Measurements from ENCODE around the gene OTOGL.

The OTOGL gene

GRCh38 chr12:80230068-80230467, 130.7 kb downstream of the OTOGL start:
- H4K20me1 ChIP-seq (ENCODE audit: insufficient read depth, low read length): no peaks in the 10 kb centered on the region
- no peak overlapping the region for H3K9ac ChIP-seq (ENCODE audit: low read length)
- H3K9me3 ChIP-seq (ENCODE audit: low read length): no peaks in the 10 kb centered on the region
- TF ChIP-seq CTCF (IDR thresholded peaks at IDR 0.05; ENCODE audit: low read length) (no peak), EZH2 (IDR thresholded peaks at IDR 0.05; ENCODE audit: borderline replicate concordance, low read length) (no peak)
- H3K27ac ChIP-seq (ENCODE audit: low read depth, low read length, poor library complexity, severe bottlenecking): no peak overlapping the region
- no peaks in the 10 kb centered on the region for H3K79me2 ChIP-seq (ENCODE audit: insufficient read depth, low read length)
- H2AFZ ChIP-seq (ENCODE audit: low read length): no peak overlapping the region
- no peaks in the 10 kb centered on the region for H3K4me1 ChIP-seq (ENCODE audit: insufficient read depth, low read length, severe bottlenecking)
- H3K36me3 ChIP-seq (ENCODE audit: insufficient read depth, low read length): no peaks in the 10 kb centered on the region
- no peaks in the 10 kb centered on the region for H3F3A ChIP-seq (ENCODE audit: insufficient read depth, low read length)
- no peak overlapping the region for H3K4me2 ChIP-seq (ENCODE audit: low read length)
- H3K4me3 ChIP-seq (ENCODE audit: low read depth, low read length, poor library complexity, severe bottlenecking): no peak overlapping the region
- no peaks in the 10 kb centered on the region for H3K27me3 ChIP-seq (ENCODE audit: insufficient read depth, low read length)
- H3K9me2 ChIP-seq (ENCODE audit: low read depth, low read length): no peaks in the 10 kb centered on the region

- Histone ChIP-seq H3K4me3 (ENCODE audit: low read depth, low read length, poor library complexity, severe bottlenecking) (no peak overlapping the region), H3K79me2 (ENCODE audit: insufficient read depth, low read length) (no peaks in the 10 kb centered on the region), H3K9me3 (ENCODE audit: low read length) (no peaks in the 10 kb centered on the region), H3K36me3 (ENCODE audit: insufficient read depth, low read length) (no peaks in the 10 kb centered on the region), H3K4me1 (ENCODE audit: insufficient read depth, low read length, severe bottlenecking) (no peaks in the 10 kb centered on the region), H3F3A (ENCODE audit: insufficient read depth, low read length) (no peaks in the 10 kb centered on the region), H2AFZ (ENCODE audit: low read length) (no peak overlapping the region), H3K27ac (ENCODE audit: low read depth, low read length, poor library complexity, severe bottlenecking) (no peak overlapping the region), H3K4me2 (ENCODE audit: low read length) (no peak overlapping the region), H3K9ac (ENCODE audit: low read length) (no peak overlapping the region), H3K27me3 (ENCODE audit: insufficient read depth, low read length) (no peaks in the 10 kb centered on the region), H3K9me2 (ENCODE audit: low read depth, low read length) (no peaks in the 10 kb centered on the region), H4K20me1 (ENCODE audit: insufficient read depth, low read length) (no peaks in the 10 kb centered on the region)
- TF ChIP-seq CTCF (IDR thresholded peaks at IDR 0.05; ENCODE audit: low read length) (no peak), EZH2 (IDR thresholded peaks at IDR 0.05; ENCODE audit: borderline replicate concordance, low read length) (no peak)
Measured at GRCh38 chr12:80232837-80233236, 133.5 kb downstream of the OTOGL start.

- Histone ChIP-seq H3K4me1 (ENCODE audit: insufficient read depth, low read length, severe bottlenecking) (no peaks in the 10 kb centered on the region), H3K9ac (ENCODE audit: low read length) (no peak overlapping the region), H3K27ac (ENCODE audit: low read depth, low read length, poor library complexity, severe bottlenecking) (no peak overlapping the region), H3K9me3 (ENCODE audit: low read length) (no peaks in the 10 kb centered on the region), H3K27me3 (ENCODE audit: insufficient read depth, low read length) (no peaks in the 10 kb centered on the region), H3K4me3 (ENCODE audit: low read depth, low read length, poor library complexity, severe bottlenecking) (no peak overlapping the region), H3K9me2 (ENCODE audit: low read depth, low read length) (no peaks in the 10 kb centered on the region), H3K4me2 (ENCODE audit: low read length) (no peak overlapping the region), H2AFZ (ENCODE audit: low read length) (no peak overlapping the region), H3K79me2 (ENCODE audit: insufficient read depth, low read length) (no peaks in the 10 kb centered on the region), H4K20me1 (ENCODE audit: insufficient read depth, low read length) (no peaks in the 10 kb centered on the region), H3F3A (ENCODE audit: insufficient read depth, low read length) (no peaks in the 10 kb centered on the region), H3K36me3 (ENCODE audit: insufficient read depth, low read length) (no peaks in the 10 kb centered on the region)
- TF ChIP-seq EZH2 (IDR thresholded peaks at IDR 0.05; ENCODE audit: borderline replicate concordance, low read length): no peak
- TF ChIP-seq CTCF (IDR thresholded peaks at IDR 0.05; ENCODE audit: low read length): no peak
Measured at GRCh38 chr12:80233926-80234325, 134.6 kb downstream of the OTOGL start.
